Stimulated activated CD4-positive, alpha-beta T cell treated with anti-CD3 and anti-CD28 coated beads, Interleukin-2, amount 100 ng/mL, for 4 hours (primary cell): ENCODE results near the gene FAM184B.

ENCODE experiments used
- DNase-seq: peaks from one replicate; pipeline ENCODE4 v3.0.0-alpha.2; 2020; ENCODE audit warnings: low read depth

The FAM184B gene

DNA sequence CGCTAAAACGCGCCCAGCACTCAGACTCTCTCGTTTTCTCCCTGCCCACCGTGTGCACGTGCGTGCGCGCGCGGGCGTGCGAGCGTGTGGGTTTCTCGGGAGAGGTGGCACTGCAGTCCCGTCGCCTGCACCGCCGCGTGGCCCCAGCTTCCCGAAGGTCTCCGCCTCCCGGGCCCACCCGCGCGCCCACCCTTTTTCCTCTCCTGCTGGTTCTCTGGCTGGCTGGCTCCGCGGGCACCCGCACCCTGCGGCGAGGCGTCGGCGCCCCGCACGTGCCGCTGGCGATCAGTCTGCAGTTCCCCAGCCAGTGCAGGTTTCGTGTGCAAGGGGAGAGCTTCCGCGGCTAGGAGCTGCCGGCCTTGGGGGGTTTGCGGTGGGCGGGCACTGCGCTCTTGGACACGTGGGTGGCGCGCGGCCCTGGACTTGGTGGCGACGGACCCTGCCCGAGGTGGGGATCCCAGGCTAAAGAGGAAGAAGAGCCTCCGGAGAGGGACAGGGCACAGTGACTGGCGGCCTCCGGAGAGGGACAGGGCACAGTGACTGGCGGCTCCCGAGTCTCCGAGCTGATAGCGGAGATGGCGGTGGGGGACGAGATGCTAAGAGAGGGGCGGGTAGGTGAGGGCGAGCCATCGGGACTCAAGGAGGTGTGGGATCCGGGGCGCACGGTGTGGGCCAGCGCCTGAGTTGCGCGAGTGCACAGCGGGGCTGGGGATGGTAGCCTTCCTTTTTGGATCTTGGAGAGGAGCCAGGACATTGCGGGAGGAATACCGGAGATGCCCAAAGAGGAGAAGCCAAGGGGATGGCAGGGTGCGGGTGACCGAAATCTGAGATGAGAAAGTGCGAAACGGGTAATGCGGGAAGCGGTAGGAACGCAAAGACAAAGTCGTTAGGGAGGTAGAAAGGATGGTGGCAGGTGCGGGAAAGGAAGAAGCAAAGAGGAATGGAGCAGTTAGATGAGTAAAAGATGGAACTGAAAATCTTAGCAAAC, at the start of gene FAM184B:
TSS of gene FAM184B (minus strand) at position 322 of the 988 bp plus-strand sequence. CDS start 322 bp downstream, outside the sequence.
- peak; percentile 3 for DNase-seq

DNA sequence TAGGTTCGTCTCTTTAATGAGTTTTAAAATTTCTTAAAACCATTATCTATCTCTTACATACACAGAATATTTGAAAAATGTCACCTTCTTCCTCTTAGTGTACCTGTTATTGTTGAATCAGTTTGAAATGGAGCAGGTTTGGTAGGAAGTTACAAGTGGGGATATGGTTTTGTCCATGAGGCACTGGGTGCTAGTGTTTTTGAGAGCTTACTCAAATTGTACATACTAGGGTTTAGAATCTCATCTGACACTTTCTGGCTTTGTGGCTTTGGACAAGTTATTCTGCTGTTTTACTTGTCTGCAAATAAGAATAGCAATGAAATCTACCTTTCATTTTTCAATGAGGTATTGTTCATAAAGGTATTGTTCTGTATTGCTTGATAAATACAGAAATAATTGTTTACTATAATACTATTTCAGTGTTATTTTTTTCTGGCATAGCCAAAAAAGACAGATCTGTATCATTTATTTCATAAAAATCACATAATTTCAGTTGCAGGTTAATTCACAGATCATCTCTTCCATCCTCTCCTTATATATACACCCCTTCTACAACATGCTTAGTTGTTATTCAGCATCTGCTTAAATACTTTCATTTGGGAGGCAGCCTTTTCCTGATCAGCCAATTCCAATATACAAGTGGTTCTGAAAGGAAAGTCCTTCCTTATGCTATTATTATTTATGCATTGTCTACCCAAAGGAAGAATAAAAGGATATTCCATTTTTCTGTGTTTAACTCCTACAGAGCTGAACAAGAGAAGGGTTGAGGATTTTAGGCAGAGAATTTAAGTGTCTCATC, 42.6 kb upstream of the FAM184B start:
- no peak for DNase-seq

GRCh38 chr4:17817027-17817426, 35.6 kb upstream of the FAM184B start:
- DNase-seq: no peak

DNA sequence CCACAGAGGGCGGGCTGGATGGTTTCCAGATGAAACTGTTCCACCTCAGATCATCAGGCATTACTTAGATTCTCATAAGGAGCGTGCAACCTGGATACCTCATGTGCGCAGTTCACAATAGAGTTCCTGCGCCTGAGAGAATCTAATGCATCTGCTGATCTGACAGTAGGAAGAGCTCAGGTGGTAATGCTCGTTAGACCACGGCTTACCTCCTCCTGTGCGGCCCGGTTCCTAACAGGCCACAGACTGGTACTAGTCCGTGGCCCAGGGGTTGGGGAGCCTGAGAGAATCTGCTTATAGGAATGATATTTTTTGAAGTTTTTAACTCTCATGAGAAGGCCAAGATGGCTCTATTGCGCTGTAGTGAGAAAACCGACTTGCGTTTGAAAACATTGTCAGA, 34.7 kb upstream of the FAM184B start:
- no peak for DNase-seq

- no peak for DNase-seq
Measured at GRCh38 chr4:17814140-17814539, 32.7 kb upstream of the FAM184B start.

DNA sequence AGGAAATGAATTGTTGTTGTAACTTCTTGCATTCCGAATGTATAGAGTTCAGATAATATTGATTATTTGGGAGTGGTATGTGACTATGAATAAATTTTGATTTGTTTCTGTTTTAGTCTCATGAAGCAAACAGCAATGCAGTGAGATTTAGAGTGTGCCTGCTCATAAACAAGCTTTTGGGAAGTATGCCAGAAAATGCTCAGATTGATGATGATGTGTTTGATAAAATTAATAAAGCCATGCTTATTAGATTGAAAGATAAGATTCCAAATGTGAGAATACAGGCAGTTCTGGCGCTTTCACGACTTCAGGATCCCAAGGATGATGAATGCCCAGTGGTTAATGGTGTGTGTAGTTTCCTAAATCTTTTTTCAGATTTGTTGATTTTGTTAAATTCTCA, 31.4 kb upstream of the FAM184B start:
- DNase-seq: no peak

GRCh38 chr4:17812125-17812524, 30.7 kb upstream of the FAM184B start:
- DNase-seq: no peak

DNA sequence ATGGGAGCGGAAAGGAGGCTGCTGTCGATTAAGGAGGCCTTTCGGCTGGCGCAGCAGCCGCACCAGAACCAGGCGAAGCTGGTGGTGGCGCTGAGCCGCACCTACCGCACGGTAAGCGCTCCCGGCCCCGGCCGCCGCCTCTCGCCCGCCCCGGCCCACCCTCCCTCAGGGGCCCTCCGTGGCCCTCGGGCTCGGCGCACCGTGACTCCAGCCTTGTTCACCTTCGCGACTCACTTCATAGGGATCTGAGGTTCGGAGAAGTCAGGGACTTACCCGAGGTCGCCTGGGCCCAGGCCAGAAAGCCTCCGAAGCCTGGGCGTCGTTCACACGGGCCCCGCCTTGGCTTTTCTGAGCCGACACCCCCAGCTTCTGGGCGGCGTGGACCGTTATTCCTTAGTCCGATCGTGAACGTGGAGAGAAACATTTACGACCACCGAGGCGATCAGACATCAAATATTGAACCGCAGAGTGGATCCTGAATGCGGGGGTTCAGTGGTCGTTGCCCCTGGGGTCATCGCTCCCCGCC, 29.7 kb upstream of the FAM184B start:
- DNase-seq: no peak

DNA sequence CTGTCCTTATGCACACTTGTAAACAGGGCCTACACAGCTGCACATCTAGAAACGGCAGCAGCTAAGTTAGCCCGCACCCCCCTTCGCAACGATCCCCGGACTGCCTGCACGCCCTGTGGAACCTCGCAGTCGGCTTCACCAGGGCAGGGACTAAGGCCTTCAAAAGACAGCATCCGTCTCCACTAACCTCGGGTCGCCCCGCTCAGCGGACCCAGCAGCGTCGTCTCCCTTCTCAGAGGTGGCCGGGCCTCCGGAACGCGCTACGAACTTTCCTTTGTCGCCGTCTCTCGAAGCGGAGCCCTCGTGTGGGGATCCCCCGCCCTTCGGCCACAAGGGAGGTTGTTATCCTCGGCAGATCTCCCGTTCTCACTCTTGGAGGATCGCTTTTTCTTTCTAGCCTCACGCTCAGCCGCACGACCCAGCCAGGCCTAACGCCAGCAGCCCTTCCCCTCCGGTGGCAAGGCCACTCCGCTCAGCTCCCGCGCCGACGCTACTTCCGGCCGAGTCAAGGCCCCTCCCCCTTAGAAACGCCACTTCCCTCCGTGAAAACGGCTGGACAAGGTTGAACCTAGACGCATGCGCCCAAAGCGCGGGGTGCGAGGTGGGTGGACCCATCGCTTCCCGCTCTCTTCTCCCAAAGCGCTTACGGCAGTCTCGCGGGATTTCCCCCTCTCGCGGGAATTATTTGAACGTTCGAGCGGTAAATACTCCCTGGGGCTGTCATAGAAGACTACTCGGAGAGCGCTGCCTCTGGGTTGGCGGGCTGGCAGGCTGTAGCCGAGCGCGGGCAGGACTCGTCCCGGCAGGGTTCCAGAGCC, 29.0 kb upstream of the FAM184B start, which contains the start of the genes DCAF16 and NCAPG:
TSS of gene DCAF16 (minus strand) at position 498 of the 818 bp plus-strand sequence. CDS start 6,616 bp downstream, outside the sequence.
TSS of gene NCAPG (plus strand) at position 720 of the 818 bp plus-strand sequence. CDS start 99 bp downstream, outside the sequence.
- DNase-seq: peak; percentile 99

DNA sequence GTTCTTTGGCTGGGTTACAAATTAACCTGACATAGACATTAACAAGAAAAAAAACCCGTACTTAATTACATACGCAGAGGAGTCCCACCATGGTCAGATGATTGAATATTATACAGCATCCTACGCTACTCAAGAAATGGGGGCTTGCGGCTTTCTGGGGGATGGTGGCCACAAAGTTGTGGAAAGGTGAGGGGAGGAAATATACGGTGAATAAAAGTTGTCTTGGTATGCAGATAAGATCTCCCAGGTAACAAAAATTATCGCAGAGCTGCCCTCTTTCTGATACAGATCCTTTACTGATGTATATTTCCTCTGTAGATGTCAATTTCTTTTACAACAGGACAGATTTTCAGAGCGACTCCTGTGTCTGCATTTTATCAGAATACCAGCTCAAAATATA, 28.2 kb upstream of the FAM184B start:
- DNase-seq: no peak

DNA sequence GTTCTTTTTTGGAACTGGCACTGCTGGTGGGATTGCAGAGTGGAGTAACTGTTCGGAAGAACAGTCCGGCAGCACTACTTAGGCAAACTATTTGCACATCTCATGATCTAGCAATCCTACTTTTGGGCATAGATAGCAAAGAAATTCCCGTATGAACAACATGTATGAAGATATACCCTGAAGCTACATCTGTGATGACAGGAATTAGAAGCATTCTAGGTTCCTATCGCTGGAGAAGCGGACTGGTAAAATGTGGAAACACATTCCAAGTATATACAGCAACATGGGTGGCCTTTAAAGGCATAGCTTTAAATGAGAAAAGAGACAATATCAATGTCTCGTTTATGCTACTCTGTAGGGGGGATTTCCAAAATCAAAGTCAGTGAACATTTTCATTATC, 26.0 kb upstream of the FAM184B start:
- DNase-seq: no peak

DNA sequence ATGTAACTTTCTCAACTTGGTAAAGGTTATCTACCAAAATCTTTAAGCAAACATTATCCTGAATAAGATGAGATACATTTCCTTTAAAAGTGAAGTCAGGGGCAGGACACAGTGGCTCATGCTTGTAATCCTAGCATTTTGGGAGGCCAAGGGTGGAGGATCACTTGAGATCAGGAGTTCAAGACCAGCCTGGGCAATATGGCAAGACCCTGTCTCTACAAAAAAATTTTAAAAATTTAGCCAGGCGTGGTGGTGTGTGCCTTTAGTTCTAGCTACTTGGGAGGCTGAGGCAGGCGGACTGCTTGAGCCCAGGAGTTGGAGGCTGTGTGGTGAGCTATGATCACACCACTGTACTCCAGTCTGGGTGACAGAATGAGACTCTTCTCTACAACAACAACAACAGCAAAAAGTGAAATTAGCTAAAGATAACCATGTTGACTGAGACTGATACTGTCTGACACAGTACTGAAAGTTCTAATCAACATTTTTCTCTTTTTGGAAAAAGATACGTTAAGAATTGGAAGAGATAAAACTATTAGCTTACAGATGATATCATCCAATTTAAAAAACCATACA, 24.2 kb upstream of the FAM184B start:
- DNase-seq: no peak

DNA sequence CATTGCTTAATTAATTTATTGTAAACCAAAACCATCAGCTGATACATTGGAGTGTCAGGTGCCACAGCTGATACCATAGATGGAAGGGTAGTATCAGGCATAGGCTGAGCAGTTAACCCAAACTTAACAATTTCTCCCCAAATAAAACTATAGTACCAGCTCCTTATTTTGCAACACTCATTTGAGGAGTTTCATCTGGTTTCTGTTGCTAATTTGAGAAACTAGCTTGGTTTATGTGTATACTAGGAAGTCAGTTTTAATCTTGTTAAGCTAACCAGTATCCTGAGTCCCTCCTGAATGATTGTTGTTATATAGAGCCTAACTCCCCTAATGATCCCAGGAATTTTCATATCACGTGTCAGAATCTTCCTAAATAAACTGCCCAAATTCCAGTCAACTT, 16.4 kb upstream of the FAM184B start:
- no peak for DNase-seq

- no peak for DNase-seq
Measured at GRCh38 chr4:17794730-17795129, 13.3 kb upstream of the FAM184B start.

DNA sequence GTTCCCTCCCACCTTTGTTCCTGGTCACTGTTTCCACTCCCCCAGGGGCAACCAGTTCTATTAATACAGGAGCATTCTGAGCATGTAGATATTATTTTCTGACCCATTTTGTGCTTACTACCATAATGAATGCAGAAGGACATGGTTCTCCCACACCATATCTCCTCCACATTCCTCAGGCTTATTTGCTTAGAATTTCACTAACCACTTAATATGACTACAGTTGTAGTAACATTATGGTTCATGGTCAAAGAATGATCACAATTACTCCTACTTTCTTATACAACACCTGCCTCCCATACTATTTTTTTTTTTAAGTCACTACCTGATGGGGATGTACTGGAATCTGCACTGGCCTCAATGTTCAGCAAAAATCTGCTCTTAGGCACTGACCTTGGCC, 7.5 kb upstream of the FAM184B start:
- DNase-seq: no peak

- no peak for DNase-seq
Measured at GRCh38 chr4:17787315-17787714, 5.9 kb upstream of the FAM184B start.

- DNase-seq: no peak
Measured at GRCh38 chr4:17786567-17786966, 5.1 kb upstream of the FAM184B start.

GRCh38 chr4:17785858-17786257, 4.4 kb upstream of the FAM184B start:
- no peak for DNase-seq

GRCh38 chr4:17780501-17781299, 721 bp downstream of the FAM184B start:
- no peak for DNase-seq

- no peak for DNase-seq
Measured at GRCh38 chr4:17778431-17778830, 3.0 kb downstream of the FAM184B start.
